WERI-Rb-1 (cell line): ENCODE results near the gene MTPN.

ENCODE experiments used
- DNase-seq: peaks from one replicate; pipeline ENCODE4 v3.0.0-alpha.2; 2020
- H3K27ac ChIP-seq: fragments of 250-450 bp; sonication (Bioruptor Pico); 2 replicates; pipeline ENCODE4 v1.5.1; 2020; ENCODE audit warnings: mild to moderate bottlenecking, moderate library complexity
- H3K27me3 ChIP-seq: fragments of 250-450 bp; sonication (Bioruptor Pico); 2 replicates; pipeline ENCODE4 v1.5.1; 2021; ENCODE audit warnings: mild to moderate bottlenecking, low read depth, moderate library complexity; ENCODE audit not compliant: insufficient read depth, severe bottlenecking
- H3K36me3 ChIP-seq: fragments of 250-450 bp; sonication (Bioruptor Pico); 2 replicates; pipeline ENCODE4 v1.5.1; 2020; ENCODE audit warnings: mild to moderate bottlenecking, moderate library complexity
- H3K4me3 ChIP-seq: 2 replicates; pipeline ENCODE4 v1.5.1; 2011; ENCODE audit warnings: low read depth, mild to moderate bottlenecking, control low read depth, low read length
- H3K9me3 ChIP-seq: fragments of 250-450 bp; sonication (Bioruptor Pico); 2 replicates; pipeline ENCODE4 v1.5.1; 2021; ENCODE audit warnings: mild to moderate bottlenecking, moderate library complexity; ENCODE audit not compliant: severe bottlenecking
- CTCF ChIP-seq: IDR thresholded peaks from 2 replicates; pipeline ENCODE4 v1.5.1; 2011; ENCODE audit warnings: low read depth, mild to moderate bottlenecking, control low read depth, inconsistent platforms, low read length

Gene MTPN

GRCh38 chr7:135976312-135977006 lies 700 bp downstream of the MTPN start:
- peaks cover 25% of the 10 kb centered on the region for H3K36me3 ChIP-seq
- peak; percentile 16 for DNase-seq
- H3K9me3 ChIP-seq: no peaks in the 10 kb centered on the region
- H3K4me3 ChIP-seq: peak overlapping the region; percentile 96
- no peak for TF ChIP-seq CTCF
- no peaks in the 10 kb centered on the region for H3K27me3 ChIP-seq
- H3K27ac ChIP-seq: peak overlapping the region; percentile 86

- H3K27ac ChIP-seq: no peak overlapping the region
- H3K4me3 ChIP-seq: no peak overlapping the region
- peaks cover 28% of the 10 kb centered on the region for H3K36me3 ChIP-seq
- no peak for TF ChIP-seq CTCF
- no peaks in the 10 kb centered on the region for H3K9me3 ChIP-seq
- no peaks in the 10 kb centered on the region for H3K27me3 ChIP-seq
- no peak for DNase-seq
These were observed 2.0 kb downstream of the MTPN start for GRCh38 chr7:135975166-135975565.

DNA sequence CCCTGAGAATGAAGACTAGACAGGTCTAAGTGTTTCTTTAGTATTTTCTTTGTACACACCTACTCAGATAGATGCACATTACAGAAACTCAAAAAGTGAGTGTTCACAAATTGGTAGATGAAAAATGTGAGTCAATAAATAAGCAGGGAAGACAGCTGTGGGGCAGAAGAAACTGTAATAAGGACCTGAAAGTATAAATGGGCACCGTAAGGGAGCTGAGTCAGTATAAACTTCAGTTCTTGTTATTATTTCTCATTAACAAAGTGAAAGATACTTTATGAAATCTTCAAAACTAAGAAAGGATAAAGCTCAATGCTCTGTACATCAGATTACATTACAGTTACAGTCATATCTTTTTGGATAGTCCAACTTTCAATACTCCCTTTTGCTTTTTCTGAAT lies 2.5 kb downstream of the MTPN start:
- DNase-seq: no peak
- H3K36me3 ChIP-seq: peaks cover 33% of the 10 kb centered on the region
- TF ChIP-seq CTCF: no peak
- no peak overlapping the region for H3K27ac ChIP-seq
- H3K27me3 ChIP-seq: no peaks in the 10 kb centered on the region
- no peak overlapping the region for H3K4me3 ChIP-seq
- H3K9me3 ChIP-seq: no peaks in the 10 kb centered on the region

DNA sequence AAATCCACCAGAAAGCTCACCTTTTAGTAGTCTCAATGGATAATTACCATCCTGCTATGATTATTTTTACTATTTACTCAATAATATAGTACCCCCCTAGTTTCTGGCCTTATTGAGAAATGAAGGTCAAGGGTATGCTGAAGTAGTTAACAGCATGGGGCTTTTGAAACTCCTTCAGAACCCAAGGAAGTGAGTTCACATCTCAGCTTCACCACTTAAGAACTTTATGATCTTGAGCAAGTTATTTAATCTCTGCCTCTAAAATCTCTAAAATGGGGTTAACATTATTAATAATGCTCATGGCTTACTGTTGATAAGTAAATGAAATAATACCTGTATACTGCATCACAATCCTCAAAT lies 5.8 kb downstream of the MTPN start:
- Histone ChIP-seq H3K9me3 (no peaks in the 10 kb centered on the region), H3K36me3 (peaks cover 38% of the 10 kb centered on the region), H3K27ac (no peak overlapping the region), H3K4me3 (no peak overlapping the region), H3K27me3 (no peaks in the 10 kb centered on the region)
- no peak for DNase-seq
- TF ChIP-seq CTCF: no peak

DNA sequence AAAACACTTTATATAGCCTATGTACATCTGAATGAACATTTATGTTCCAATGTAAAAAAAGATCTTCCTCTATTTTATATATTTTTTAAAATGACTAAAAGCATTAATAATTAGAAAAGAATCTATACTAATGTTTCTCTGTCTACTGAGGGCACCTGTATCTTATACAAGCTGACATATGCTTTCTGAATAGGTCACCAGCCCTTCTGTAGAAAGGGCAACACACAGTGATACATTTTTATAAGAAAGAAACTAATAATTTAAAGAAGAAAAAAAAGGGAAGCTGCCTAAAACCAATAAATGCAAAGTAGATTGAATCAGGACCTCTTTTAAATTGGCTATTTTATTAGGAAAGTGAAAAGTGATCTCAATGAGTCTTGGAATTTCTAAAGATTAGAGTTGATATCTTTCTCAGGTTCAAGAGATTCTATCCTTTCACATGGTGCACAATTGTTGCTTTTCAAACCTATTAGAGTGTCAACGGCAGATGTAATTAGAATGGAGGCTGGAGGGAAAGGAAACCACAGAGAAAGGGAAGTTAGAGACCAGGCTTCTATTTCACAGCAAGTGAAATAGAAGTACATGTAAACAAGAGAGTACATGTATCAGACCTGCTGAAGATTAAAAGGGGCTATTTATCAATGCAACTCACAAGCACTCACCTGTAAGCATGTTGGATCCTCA lies 6.3 kb downstream of the MTPN start:
- no peak for TF ChIP-seq CTCF
- Histone ChIP-seq H3K9me3 (no peaks in the 10 kb centered on the region), H3K27ac (no peak overlapping the region), H3K27me3 (no peaks in the 10 kb centered on the region), H3K36me3 (peaks cover 38% of the 10 kb centered on the region), H3K4me3 (no peak overlapping the region)
- DNase-seq: no peak
